B cell (primary cell): ENCODE data around the gene CHST11.

Experiments
- CTCF ChIP-seq: fragments of 200-600 bp; IDR thresholded peaks from one replicate; pipeline ENCODE4 v1.8.0; 2022; ENCODE audit warnings: antibody characterized with exemption, mild to moderate bottlenecking
- EZH2 ChIP-seq: IDR thresholded peaks from 2 replicates; pipeline ENCODE4 v1.6.1; 2012; ENCODE audit warnings: borderline replicate concordance, low read depth, mild to moderate bottlenecking, moderate library complexity, low read length; ENCODE audit not compliant: insufficient read depth, poor library complexity, severe bottlenecking

GRCh38 chr12:104450700-104451099 lies 6.0 kb upstream of the CHST11 start:
- no peak for TF ChIP-seq CTCF
- TF ChIP-seq EZH2, result no peak
